MM.1S (cell line): ENCODE measurements around the gene EGLN1.

Experiments used
- DNase-seq: peaks from one replicate; pipeline ENCODE4 v3.0.0-alpha.2; 2015
- H2AFZ ChIP-seq: fragments of 300-600 bp; sonication (generic); 2 replicates; pipeline ENCODE4 v1.6.0; 2016; ENCODE audit warnings: antibody characterized with exemption, low read length
- H3F3A ChIP-seq: fragments of 300-600 bp; sonication (generic); 2 replicates; pipeline ENCODE4 v1.6.1; 2016; ENCODE audit warnings: mild to moderate bottlenecking, antibody characterized with exemption, low read length, moderate library complexity, mixed read lengths; ENCODE audit not compliant: insufficient read depth
- H3K27ac ChIP-seq: fragments of 300-600 bp; sonication (generic); 2 replicates; pipeline ENCODE4 v1.5.1; 2016; ENCODE audit warnings: mild to moderate bottlenecking, low read length
- H3K27me3 ChIP-seq: fragments of 300-600 bp; sonication (generic); replicated peaks from 2 replicates; pipeline ENCODE4 v1.6.0; 2016; ENCODE audit warnings: low read length; ENCODE audit not compliant: insufficient read depth
- H3K36me3 ChIP-seq: fragments of 300-600 bp; sonication (generic); replicated peaks from 2 replicates; pipeline ENCODE4 v1.6.1; 2016; ENCODE audit warnings: mild to moderate bottlenecking, low read length, mixed read lengths; ENCODE audit not compliant: insufficient read depth
- H3K4me1 ChIP-seq: fragments of 300-600 bp; sonication (generic); 2 replicates; pipeline ENCODE4 v1.6.1; 2016; ENCODE audit warnings: low read length, mixed read lengths
- H3K4me2 ChIP-seq: fragments of 300-600 bp; sonication (generic); 2 replicates; pipeline ENCODE4 v1.6.0; 2016; ENCODE audit warnings: low read depth, low read length
- H3K4me3 ChIP-seq: fragments of 300-600 bp; sonication (generic); 2 replicates; pipeline ENCODE4 v1.5.1; 2016; ENCODE audit warnings: low read length, mixed read lengths
- H3K79me2 ChIP-seq: fragments of 300-600 bp; sonication (generic); 2 replicates; pipeline ENCODE4 v1.6.1; 2016; ENCODE audit warnings: mixed run types, low read length, mixed read lengths
- H3K9ac ChIP-seq: fragments of 300-600 bp; sonication (generic); 2 replicates; pipeline ENCODE4 v1.6.1; 2016; ENCODE audit warnings: low read length, mixed read lengths
- H3K9me2 ChIP-seq: fragments of 300-600 bp; sonication (generic); replicated peaks from 2 replicates; pipeline ENCODE4 v1.6.1; 2016; ENCODE audit warnings: mild to moderate bottlenecking, low read length, mixed read lengths; ENCODE audit not compliant: insufficient read depth
- H3K9me3 ChIP-seq: fragments of 300-600 bp; sonication (generic); replicated peaks from 2 replicates; pipeline ENCODE4 v1.6.1; 2016; ENCODE audit warnings: mild to moderate bottlenecking, low read length, mixed read lengths; ENCODE audit not compliant: insufficient read depth
- H4K20me1 ChIP-seq: fragments of 300-600 bp; sonication (generic); 2 replicates; pipeline ENCODE4 v1.6.1; 2016; ENCODE audit warnings: mild to moderate bottlenecking, low read length, moderate library complexity, mixed read lengths; ENCODE audit not compliant: insufficient read depth
- CTCF ChIP-seq: fragments of 300-600 bp; sonication (generic); IDR thresholded peaks from 2 replicates; pipeline ENCODE4 v1.5.1; 2016; ENCODE audit warnings: antibody characterized with exemption, low read length, mixed read lengths
- EZH2 ChIP-seq: fragments of 300-600 bp; sonication (generic); optimal IDR thresholded peaks from 2 replicates; pipeline ENCODE3; 2017; ENCODE audit warnings: low read depth, mild to moderate bottlenecking, antibody characterized with exemption, low read length, mixed read lengths
- EZH2phosphoT487 ChIP-seq: fragments of 300-600 bp; sonication (generic); IDR thresholded peaks from 2 replicates; pipeline ENCODE4 v1.6.1; 2018; ENCODE audit warnings: antibody characterized with exemption, low read length

Gene EGLN1

DNA sequence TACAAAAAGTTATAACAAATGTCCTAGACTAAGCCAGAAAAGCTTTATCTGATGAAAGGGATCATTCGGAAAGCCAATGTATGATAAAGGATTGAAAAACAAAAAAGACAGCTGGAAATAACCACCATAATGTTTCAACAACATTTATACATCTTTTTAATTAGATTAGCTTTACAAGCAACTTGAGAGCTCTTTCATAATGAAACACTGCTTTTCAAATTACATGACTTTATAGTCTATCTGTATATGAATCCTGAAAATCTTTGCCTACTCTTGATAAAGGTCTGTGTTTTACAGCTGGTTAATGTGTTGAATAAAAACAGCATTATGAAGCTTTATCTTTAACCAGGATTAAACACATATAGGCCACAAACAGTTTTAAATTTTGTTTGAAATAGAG, 58.5 kb downstream of the EGLN1 start:
- TF ChIP-seq EZH2phosphoT487 (no peak), CTCF (no peak), EZH2 (no peak)
- H3K9me2 ChIP-seq, result no peaks in the 10 kb centered on the region
- no peak for DNase-seq
- H3K4me1 ChIP-seq, result no peaks in the 10 kb centered on the region
- no peaks in the 10 kb centered on the region for H3K9me3 ChIP-seq
- no peak overlapping the region for H3K4me3 ChIP-seq
- no peaks in the 10 kb centered on the region for H3F3A ChIP-seq
- no peak overlapping the region for H2AFZ ChIP-seq
- no peaks in the 10 kb centered on the region for H3K27me3 ChIP-seq
- H3K27ac ChIP-seq, result no peak overlapping the region
- no peaks in the 10 kb centered on the region for H3K79me2 ChIP-seq
- no peak overlapping the region for H3K9ac ChIP-seq
- H3K4me2 ChIP-seq, result no peak overlapping the region
- H3K36me3 ChIP-seq, result no peaks in the 10 kb centered on the region
- H4K20me1 ChIP-seq, result no peaks in the 10 kb centered on the region

DNA sequence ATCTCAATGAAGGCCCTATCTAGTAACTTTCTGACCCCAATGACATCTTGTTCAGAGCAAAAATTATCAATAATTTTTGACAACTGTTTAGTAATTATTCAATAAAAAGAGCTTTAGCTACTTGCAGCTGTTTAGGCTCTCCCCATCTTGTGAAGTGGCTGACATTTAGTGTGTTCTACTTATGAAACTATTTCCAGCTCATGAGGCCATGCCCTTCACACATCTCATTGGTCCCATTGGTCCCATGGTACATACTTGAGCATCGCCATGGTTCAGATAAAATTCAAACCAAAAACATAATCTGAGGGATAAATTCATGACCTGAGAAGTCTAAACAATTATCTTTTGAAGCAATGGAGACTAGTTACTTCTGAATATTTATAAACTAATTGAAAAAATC, 59.8 kb downstream of the EGLN1 start:
- H3K27ac ChIP-seq, result no peak overlapping the region
- no peaks in the 10 kb centered on the region for H4K20me1 ChIP-seq
- no peak overlapping the region for H3K4me2 ChIP-seq
- no peak for TF ChIP-seq CTCF
- TF ChIP-seq EZH2, result no peak
- no peak for TF ChIP-seq EZH2phosphoT487
- no peaks in the 10 kb centered on the region for H3K36me3 ChIP-seq
- H3K9me2 ChIP-seq, result no peaks in the 10 kb centered on the region
- H3K4me1 ChIP-seq, result no peaks in the 10 kb centered on the region
- no peaks in the 10 kb centered on the region for H3K27me3 ChIP-seq
- H2AFZ ChIP-seq, result no peak overlapping the region
- no peak overlapping the region for H3K9ac ChIP-seq
- H3F3A ChIP-seq, result no peaks in the 10 kb centered on the region
- no peaks in the 10 kb centered on the region for H3K9me3 ChIP-seq
- H3K79me2 ChIP-seq, result no peaks in the 10 kb centered on the region
- DNase-seq, result no peak
- H3K4me3 ChIP-seq, result no peak overlapping the region

GRCh38 chr1:231359113-231359512, 63.0 kb downstream of the EGLN1 start:
- DNase-seq, result no peak
- H3K9ac ChIP-seq, result no peak overlapping the region
- H3F3A ChIP-seq, result no peaks in the 10 kb centered on the region
- H3K4me3 ChIP-seq, result no peak overlapping the region
- no peaks in the 10 kb centered on the region for H3K79me2 ChIP-seq
- H3K9me2 ChIP-seq, result no peaks in the 10 kb centered on the region
- TF ChIP-seq EZH2phosphoT487 (no peak), EZH2 (no peak), CTCF (no peak)
- no peak overlapping the region for H2AFZ ChIP-seq
- H3K9me3 ChIP-seq, result no peaks in the 10 kb centered on the region
- no peaks in the 10 kb centered on the region for H3K4me1 ChIP-seq
- no peaks in the 10 kb centered on the region for H3K36me3 ChIP-seq
- H3K4me2 ChIP-seq, result no peak overlapping the region
- no peak overlapping the region for H3K27ac ChIP-seq
- H4K20me1 ChIP-seq, result no peaks in the 10 kb centered on the region
- no peaks in the 10 kb centered on the region for H3K27me3 ChIP-seq
